Measurements from ENCODE around the gene PRSS27.
A peak's percentile ranks its signal among the peaks of the same experiment; 100 is the strongest.
"Not testable (repeated sequence)": the region's sequence is repeated elsewhere in the genome, so short reads cannot be mapped to it uniquely, and the experiment has no call there.

PRSS27 gene

GRCh38 chr16:2692251-2692947 is 27.6 kb downstream of the PRSS27 start:
- DNase-seq, result no peak

- DNase-seq, result no peak
These were observed 28.4 kb downstream of the PRSS27 start for GRCh38 chr16:2691491-2692248.

- no peak for DNase-seq
These were observed 29.2 kb downstream of the PRSS27 start for GRCh38 chr16:2690852-2691251.

GRCh38 chr16:2689968-2690801 is 29.8 kb downstream of the PRSS27 start:
- DNase-seq, result no peak

- not testable (repeated sequence) for DNase-seq
These were observed 30.6 kb downstream of the PRSS27 start for GRCh38 chr16:2689422-2689821.

- DNase-seq, result no peak
These were observed 32.3 kb downstream of the PRSS27 start for GRCh38 chr16:2687531-2688308.

- no peak for DNase-seq
These were observed 33.0 kb downstream of the PRSS27 start for GRCh38 chr16:2686912-2687507.

- not testable (repeated sequence) for DNase-seq
These were observed 33.9 kb downstream of the PRSS27 start for GRCh38 chr16:2686075-2686474.

GRCh38 chr16:2683041-2683440 is 37.0 kb downstream of the PRSS27 start:
- DNase-seq, result not testable (repeated sequence)

- peak; percentile 96 for DNase-seq
These were observed 37.6 kb downstream of the PRSS27 start, which contains the start of gene KCTD5 for GRCh38 chr16:2682209-2683021. TSS of gene KCTD5 (plus strand) at chr16:2682523. CDS start at chr16:2682549, 26 bp downstream.

GRCh38 chr16:2680360-2680759 is 39.7 kb downstream of the PRSS27 start:
- not testable (repeated sequence) for DNase-seq

GRCh38 chr16:2679902-2680301 is 40.1 kb downstream of the PRSS27 start:
- DNase-seq, result not testable (repeated sequence)

- DNase-seq, result not testable (repeated sequence)
These were observed 41.6 kb downstream of the PRSS27 start for GRCh38 chr16:2678206-2678965.

- DNase-seq, result not testable (repeated sequence)
These were observed 43.1 kb downstream of the PRSS27 start for GRCh38 chr16:2676937-2677336.

- DNase-seq, result no peak
These were observed 44.3 kb downstream of the PRSS27 start for GRCh38 chr16:2675714-2676113.

GRCh38 chr16:2675021-2675420 is 45.0 kb downstream of the PRSS27 start:
- DNase-seq, result no peak

GRCh38 chr16:2673066-2673999 is 46.7 kb downstream of the PRSS27 start:
- DNase-seq, result peak; percentile 94

- DNase-seq, result no peak
These were observed 48.3 kb downstream of the PRSS27 start for GRCh38 chr16:2671741-2672140.

- DNase-seq, result not testable (repeated sequence)
These were observed 48.8 kb downstream of the PRSS27 start for GRCh38 chr16:2671193-2671592.

Data from HCEC 1CT (cell line).